ENCODE results near the gene SAMMSON.

Gene SAMMSON

GRCh38 chr3:70020906-70021660 is 21.6 kb downstream of the SAMMSON start:
- DNase-seq, result no peak

DNA sequence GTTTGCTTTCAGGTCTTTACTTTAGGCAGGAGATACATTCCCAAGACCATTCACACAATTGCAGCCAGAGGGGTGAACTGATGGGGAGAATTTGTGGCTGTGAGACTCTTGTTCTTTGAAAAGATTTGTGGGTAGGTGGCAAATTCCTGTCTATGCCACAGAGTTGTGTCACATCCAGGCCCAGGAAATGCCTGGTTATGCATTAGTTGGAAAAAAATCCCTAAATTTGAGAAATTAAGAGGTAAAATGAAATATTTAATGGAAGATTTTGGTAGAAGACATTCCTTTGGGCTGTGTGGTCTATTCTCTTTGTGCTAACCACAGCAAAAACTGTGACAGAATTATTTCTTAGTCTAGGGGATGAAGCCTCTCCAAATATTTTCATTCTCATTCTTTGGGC is 28.8 kb downstream of the SAMMSON start:
- DNase-seq, result no peak

DNA sequence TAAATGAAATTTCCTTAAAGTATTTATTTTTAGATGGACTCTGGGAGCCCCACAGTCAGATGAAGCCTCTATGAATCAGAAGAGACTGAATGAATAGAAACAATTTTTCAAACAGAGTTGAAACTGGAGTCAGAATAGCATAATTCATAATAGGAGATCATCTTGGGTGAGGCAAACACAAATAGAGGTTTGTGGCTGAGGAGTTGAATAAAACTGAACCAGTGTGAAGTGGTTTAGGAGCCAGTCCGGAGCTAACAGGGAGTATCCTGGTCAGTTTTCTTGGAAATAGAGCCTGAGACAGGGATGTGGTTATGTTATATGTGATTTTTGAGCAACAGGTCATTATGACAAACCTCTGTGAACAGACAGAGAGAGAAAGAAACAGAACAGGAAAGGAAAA is 39.2 kb downstream of the SAMMSON start:
- no peak for DNase-seq

- DNase-seq, result no peak
These were observed 40.9 kb downstream of the SAMMSON start for GRCh38 chr3:70040386-70040785.

- DNase-seq, result no peak
These were observed 43.1 kb downstream of the SAMMSON start for GRCh38 chr3:70042641-70043040.

GRCh38 chr3:70049761-70050160 is 50.2 kb downstream of the SAMMSON start:
- no peak for DNase-seq

GRCh38 chr3:70053293-70053692 is 53.8 kb downstream of the SAMMSON start:
- no peak for DNase-seq

DNA sequence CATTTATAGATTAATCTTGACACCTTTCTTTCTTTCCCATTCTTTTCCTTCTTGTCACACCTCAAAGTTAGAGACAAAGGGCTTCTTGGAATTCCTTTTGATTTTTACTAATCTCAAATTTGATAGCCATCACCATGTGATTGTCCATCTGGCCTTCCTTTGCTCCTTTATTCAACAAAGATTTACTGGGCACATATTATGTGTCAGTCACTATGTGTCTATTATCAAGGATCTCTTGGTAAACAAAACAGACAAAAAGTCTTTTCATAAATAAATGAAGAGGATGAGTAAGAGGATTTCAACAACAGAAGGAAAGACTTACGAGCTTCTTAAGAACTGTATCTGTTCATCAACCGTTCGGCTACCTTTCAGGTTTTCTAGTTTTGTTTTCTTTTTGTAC is 56.5 kb downstream of the SAMMSON start:
- no peak for DNase-seq

GRCh38 chr3:70057426-70057825 is 57.9 kb downstream of the SAMMSON start:
- no peak for DNase-seq

GRCh38 chr3:70061096-70061495 is 61.6 kb downstream of the SAMMSON start:
- DNase-seq, result no peak

GRCh38 chr3:70064194-70064779 is 64.8 kb downstream of the SAMMSON start:
- peak; percentile 18 for DNase-seq

DNA sequence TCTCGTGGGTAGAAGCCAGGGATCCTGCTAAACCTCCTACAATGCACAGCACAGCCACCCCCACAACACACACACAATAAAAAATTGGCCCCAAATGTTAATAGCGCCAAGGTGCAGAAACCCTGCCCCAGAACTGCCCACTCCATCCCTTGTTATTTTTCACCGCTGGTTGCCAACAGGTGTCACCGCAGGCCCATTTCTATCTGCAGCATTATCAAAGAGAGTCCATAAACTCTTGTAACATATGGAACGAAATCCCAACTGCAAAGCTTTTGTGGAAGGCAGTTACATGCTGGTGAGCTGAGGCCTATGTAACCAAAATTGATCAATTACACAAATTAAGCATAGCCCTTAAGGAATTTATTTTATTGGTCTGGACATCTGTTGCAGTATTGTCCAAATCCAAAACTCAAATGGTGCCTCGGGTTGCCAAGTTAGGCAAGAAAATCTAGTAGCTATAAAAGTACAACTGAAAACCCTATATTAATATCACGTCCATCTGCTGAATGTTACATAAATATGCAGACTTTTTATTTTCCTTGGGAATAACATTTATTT is 66.2 kb downstream of the SAMMSON start:
- DNase-seq, result peak; percentile 43

DNA sequence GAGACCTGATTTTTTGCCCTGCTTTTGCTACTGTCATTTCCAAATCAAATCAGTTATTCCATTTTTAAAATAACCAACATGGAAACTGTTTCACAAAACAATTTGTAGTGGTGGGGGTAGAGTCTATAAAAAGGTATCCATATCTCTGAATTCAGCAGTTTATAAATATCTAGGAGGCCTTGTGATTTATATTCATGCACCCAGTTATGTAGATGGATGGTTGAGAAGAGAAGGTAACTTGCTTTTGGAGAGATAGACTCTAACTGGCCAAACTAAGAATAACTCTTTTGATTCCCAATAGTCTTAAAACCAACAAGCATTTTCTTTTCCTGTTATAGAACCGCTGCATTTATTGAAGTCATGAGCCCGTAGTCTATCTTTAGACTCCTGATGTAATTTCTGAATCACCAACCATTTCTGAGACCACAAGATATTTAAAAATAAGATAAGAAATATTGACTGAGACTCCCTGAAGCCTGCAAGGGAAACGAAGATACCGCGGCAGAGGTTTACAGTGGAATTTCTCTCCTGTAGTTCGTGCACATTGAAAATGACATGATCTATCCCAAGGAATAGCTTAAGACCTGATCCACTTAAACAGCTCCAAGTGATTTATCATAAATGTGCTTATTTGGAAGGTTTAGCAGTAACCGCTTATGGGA is 68.5 kb downstream of the SAMMSON start:
- no peak for DNase-seq

DNA sequence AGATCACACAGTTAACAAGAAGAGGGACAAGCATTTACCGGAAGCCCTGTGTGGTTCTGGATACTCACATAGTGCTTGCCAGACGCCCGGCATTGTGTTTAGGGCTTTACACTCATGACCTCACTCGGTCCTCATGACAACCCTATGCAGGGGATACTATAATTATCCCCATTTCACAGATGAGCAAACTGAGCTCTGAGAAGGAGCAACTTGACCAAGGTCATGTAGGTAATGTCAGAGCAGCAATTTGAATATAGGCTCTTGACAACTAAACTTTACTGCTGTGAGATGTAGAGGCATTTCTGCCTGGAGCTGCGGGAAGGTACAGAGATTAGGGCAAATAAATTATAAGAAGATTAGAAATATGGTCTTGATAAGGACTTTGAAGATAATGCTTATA is 70.0 kb downstream of the SAMMSON start:
- no peak for DNase-seq

DNA sequence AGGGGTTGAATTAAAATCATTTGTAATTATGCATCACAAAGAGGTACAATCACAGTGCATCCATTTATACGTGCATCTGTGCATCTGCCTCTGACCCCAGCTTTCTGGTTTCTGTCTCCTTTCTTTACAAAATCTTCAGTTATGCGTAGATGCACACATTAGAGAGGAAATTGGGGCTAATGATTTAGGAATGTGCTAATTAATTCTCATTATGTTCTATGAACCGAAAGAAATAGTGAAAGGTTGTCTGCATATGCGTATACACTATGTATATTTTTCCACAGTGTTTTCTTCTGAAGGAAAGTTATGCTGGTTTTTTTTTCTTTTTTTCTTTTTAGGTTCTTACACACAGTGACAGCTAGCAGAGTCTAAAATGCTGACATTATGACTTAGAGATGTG is 71.6 kb downstream of the SAMMSON start:
- no peak for DNase-seq

DNA sequence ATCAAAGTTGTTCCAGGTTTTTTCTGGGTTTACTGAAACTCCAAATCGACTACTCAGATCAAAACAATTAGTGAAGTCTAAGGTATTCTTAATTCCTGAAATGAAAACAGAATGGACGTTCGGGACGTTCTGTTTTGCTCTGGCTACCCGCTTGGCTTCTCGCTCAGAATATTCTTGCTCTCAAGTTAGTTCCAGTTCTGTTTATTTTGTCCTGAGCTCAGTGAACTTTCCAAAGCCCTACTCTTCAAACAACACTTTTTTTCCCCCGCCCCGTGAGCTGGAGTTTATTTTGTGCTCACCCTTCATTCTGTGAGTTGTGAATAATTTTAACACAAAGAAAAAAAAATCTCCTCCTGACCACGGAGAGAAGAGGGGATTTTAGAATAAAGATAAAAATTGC is 72.6 kb downstream of the SAMMSON start:
- DNase-seq, result no peak

DNA sequence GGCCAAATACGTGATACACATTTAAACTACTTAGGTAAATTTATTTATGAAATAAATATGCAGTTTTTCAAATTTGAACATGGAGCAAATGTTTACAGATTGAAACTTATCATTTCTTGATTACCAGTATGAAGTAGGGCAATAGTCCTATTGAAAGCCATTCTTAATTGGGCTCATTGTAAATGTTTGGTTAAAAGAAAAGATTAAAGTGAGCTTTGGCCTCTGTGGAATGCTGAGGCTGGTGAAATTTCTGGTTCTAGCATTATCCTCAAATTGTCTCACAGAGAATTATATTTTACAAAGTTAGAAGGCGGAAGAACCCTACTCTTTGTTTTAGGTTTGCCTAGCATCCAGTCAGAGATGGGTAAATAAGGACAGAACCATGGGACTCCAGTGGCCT is 73.2 kb downstream of the SAMMSON start:
- no peak for DNase-seq

DNA sequence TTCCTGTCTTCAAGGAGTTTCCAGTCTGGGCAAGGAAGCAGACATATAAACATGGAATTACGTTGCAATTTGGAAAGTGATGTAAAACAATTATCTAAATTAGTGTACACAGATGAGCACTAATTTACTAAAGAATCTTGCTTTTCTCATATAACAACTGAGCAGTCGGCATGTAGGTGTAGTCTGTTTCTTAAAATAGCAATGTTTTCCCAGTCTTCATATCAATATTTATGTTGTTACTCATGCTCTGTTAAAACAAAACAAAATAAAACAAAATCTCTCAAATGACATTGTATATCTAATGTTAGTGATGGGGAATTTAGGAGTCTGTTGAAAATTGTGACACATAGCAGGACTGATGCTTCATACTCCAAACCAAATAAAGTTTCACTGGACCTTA is 75.6 kb downstream of the SAMMSON start:
- DNase-seq, result no peak

DNA sequence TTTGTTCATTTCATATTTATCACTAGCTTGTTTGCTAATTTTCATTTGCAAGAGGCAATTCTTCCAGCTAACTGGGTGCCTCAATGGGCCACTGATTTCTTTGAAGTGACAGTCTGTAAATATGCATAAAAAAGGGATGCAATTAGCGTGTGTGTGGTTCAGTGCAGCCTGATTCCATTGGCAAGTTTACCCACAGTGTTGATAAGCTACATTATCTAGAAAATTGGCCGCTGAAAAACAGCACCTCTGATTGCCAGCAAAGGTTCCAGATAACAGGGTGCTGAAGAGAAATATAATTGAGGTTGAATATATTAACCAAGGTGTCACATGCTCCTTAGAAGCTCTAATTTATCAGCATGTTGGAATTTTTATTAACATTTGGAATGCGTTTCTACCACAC is 76.9 kb downstream of the SAMMSON start:
- no peak for DNase-seq

- no peak for DNase-seq
These were observed 79.2 kb downstream of the SAMMSON start for GRCh38 chr3:70078778-70079177.

- no peak for DNase-seq
These were observed 86.1 kb downstream of the SAMMSON start for GRCh38 chr3:70085613-70086012.

DNA sequence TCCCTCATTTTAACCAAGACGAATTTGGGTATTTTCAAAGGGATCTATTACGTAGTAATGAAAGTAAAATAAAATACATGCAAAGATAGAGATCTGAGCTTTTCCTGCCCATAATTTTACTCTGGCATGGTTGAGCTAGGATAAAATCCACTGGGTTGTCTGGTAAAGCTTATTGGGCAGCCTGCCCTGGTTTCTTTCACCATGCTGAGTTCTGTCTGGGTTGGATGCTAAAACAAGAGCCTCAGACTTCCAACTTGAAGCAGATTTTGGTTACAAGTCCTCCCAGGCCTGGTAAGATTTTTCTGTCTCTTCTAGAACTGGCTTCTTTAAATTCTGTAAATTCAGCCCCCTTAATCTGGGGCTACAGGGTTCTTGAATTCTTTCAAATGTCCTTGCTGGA is 86.8 kb downstream of the SAMMSON start:
- no peak for DNase-seq

GRCh38 chr3:70090322-70090913 is 90.9 kb downstream of the SAMMSON start:
- no peak for DNase-seq

GRCh38 chr3:70094197-70094596 is 94.7 kb downstream of the SAMMSON start:
- DNase-seq, result no peak

Data from NCI-H2171 (cell line).